Stimulated activated CD4-positive, alpha-beta T cell treated with anti-CD3 and anti-CD28 coated beads, Interleukin-2, amount 100 ng/mL, for 4 hours (primary cell): ENCODE measurements around the gene NELFE.
"Not testable (repeated sequence)": the region's sequence is repeated elsewhere in the genome, so short reads cannot be mapped to it uniquely, and the experiment has no call there.

Source experiments
- DNase-seq: peaks from one replicate; pipeline ENCODE4 v3.0.0-alpha.2; 2020; ENCODE audit warnings: low read depth

NELFE gene

GRCh38 chr6:31958741-31959739 lies at the start of gene NELFE, which contains the start of gene SKIC2:
NELFE (minus strand) TSS chr6:31958971; CDS start chr6:31958446, 525 bp downstream.
SKIC2 (plus strand) TSS chr6:31959175; CDS start chr6:31959193, 18 bp downstream.
- peak; percentile 97 for DNase-seq

GRCh38 chr6:32008037-32008436 lies 49.3 kb upstream of the NELFE start:
- DNase-seq, result not testable (repeated sequence)

- not testable (repeated sequence) for DNase-seq
Observed at GRCh38 chr6:32007086-32007485, 48.3 kb upstream of the NELFE start.

- not testable (repeated sequence) for DNase-seq
Observed at GRCh38 chr6:32005991-32006529, 47.3 kb upstream of the NELFE start.

- DNase-seq, result not testable (repeated sequence)
Observed at GRCh38 chr6:32005538-32005880, 46.7 kb upstream of the NELFE start.

- not testable (repeated sequence) for DNase-seq
Observed at GRCh38 chr6:32004864-32005537, 46.2 kb upstream of the NELFE start.

GRCh38 chr6:32004393-32004792 lies 45.6 kb upstream of the NELFE start:
- DNase-seq, result not testable (repeated sequence)

- DNase-seq, result not testable (repeated sequence)
Observed at GRCh38 chr6:32003301-32003700, 44.5 kb upstream of the NELFE start.

- not testable (repeated sequence) for DNase-seq
Observed at GRCh38 chr6:32002546-32003268, 43.9 kb upstream of the NELFE start.

GRCh38 chr6:31996385-31996784 lies 37.6 kb upstream of the NELFE start:
- not testable (repeated sequence) for DNase-seq

GRCh38 chr6:31994421-31994820 lies 35.6 kb upstream of the NELFE start:
- DNase-seq, result not testable (repeated sequence)

- not testable (repeated sequence) for DNase-seq
Observed at GRCh38 chr6:31989363-31989762, 30.6 kb upstream of the NELFE start.

- DNase-seq, result not testable (repeated sequence)
Observed at GRCh38 chr6:31981744-31982143, 23.0 kb upstream of the NELFE start, which contains the start of gene C4A. C4A (plus strand) TSS chr6:31982057; CDS start chr6:31982108, 51 bp downstream.

GRCh38 chr6:31980998-31981397 lies 22.2 kb upstream of the NELFE start:
- DNase-seq, result not testable (repeated sequence)

GRCh38 chr6:31980195-31980876 lies 21.6 kb upstream of the NELFE start:
- not testable (repeated sequence) for DNase-seq

- no peak for DNase-seq
Observed at GRCh38 chr6:31979238-31979898, 20.6 kb upstream of the NELFE start.

GRCh38 chr6:31978831-31979230 lies 20.1 kb upstream of the NELFE start:
- no peak for DNase-seq

GRCh38 chr6:31977816-31978431 lies 19.2 kb upstream of the NELFE start:
- DNase-seq, result no peak

GRCh38 chr6:31976065-31976464 lies 17.3 kb upstream of the NELFE start:
- DNase-seq, result not testable (repeated sequence)
